Measurements from ENCODE around the gene TLR10.

DNA sequence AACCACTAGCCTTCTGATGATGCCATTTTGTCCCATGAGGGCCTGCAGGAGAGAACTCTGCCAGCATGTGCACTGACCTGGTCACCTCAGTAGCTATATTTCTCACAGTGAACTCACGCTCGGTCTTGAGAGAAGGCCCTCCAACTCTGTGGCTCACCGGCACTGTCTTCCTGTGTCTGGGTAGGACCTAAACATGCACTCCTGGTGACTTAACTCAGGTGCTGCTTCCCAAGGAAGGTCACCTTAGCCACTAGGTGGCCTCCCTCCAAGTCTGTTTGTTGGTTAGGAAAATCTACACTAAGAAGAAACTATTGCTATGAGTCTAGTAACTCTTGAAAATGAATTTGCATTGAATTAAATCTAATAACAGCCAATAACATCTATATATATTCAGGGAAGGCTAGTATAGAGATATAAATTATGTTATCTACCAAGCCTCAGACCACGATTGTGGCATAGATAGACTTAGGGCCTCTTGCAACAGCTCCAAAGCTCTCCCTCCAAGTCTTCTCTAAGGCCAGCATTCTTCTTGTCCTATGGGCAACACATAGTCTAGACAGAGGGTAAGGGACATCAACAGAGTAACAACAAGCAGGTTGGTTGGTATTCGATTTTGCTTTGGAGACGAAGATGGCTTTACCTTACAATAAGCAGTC is 24.7 kb downstream of the TLR10 start:
- TF ChIP-seq, protein P1, sequence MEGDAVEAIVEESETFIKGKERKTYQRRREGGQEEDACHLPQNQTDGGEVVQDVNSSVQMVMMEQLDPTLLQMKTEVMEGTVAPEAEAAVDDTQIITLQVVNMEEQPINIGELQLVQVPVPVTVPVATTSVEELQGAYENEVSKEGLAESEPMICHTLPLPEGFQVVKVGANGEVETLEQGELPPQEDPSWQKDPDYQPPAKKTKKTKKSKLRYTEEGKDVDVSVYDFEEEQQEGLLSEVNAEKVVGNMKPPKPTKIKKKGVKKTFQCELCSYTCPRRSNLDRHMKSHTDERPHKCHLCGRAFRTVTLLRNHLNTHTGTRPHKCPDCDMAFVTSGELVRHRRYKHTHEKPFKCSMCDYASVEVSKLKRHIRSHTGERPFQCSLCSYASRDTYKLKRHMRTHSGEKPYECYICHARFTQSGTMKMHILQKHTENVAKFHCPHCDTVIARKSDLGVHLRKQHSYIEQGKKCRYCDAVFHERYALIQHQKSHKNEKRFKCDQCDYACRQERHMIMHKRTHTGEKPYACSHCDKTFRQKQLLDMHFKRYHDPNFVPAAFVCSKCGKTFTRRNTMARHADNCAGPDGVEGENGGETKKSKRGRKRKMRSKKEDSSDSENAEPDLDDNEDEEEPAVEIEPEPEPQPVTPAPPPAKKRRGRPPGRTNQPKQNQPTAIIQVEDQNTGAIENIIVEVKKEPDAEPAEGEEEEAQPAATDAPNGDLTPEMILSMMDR (IDR thresholded peaks at IDR 0.05), result peak in 1 of 12 donors; percentile 8
- no peak for TF ChIP-seq POLR2A (IDR thresholded peaks at IDR 0.05)

All from heart left ventricle (tissue), 13 donors.